LoVo (cell line): ENCODE measurements around the gene DSG2.

Source experiments
- DNase-seq: peaks from one replicate; pipeline ENCODE4 v3.0.0-alpha.2; 2016; ENCODE audit warnings: low spot score

The DSG2 gene

DNA sequence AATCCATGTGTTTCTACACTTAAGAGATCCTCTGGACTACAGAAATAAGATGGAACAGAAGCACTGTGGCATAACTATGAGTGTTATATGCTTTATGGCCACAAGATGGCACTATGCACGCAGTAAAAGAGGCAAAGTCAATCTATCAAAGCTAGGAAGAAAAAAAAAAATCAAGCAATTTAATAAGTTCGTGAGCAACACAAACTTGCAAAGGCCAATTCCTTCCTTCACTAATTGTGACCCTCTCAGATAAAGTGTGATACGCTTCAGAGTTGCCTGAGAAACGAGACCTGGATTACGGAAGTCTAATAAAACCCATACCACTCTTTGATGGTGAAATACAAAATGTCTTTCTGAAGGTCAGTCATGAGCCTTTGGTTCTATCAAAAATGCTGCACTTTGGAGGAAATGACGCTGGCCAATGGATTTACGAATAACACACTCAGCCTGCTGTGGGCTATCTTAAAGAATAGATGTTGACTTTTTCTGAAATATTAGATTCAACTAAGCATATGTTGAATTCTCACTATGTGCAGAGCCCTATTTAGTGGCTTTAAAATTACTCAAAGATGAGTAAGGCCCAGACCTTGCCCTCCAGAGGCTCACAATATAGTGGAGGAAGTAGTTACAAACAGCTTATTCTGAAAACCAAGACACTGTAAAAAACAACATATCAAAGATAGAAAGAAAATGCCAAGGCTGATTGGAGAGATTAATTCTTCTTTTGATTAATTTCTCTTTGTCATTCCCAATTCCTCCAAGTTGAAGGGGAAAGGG is 58.2 kb downstream of the DSG2 start:
- DNase-seq = peak; percentile 72

DNA sequence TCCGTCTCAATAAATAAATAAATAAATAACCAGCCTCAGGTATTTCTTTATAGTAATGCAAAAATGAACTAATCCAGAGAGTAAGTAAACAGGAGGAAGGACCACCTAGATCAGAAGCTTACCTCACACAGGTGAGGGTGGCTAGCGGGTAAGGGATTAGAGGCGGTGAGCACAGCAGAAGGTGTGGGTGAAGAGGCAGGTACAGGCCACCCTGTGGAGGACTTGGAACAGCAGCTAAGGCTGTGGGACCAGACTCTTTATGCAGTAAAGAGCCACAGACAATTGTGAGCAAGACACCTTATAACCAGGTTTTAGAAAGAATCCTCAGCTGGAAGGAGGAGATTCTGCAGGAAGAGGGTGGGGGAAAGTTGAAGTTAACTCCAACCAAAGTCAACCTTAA is 59.5 kb downstream of the DSG2 start:
- DNase-seq = no peak

- DNase-seq = no peak
Observed at GRCh38 chr18:31558567-31558966, 60.6 kb downstream of the DSG2 start.

DNA sequence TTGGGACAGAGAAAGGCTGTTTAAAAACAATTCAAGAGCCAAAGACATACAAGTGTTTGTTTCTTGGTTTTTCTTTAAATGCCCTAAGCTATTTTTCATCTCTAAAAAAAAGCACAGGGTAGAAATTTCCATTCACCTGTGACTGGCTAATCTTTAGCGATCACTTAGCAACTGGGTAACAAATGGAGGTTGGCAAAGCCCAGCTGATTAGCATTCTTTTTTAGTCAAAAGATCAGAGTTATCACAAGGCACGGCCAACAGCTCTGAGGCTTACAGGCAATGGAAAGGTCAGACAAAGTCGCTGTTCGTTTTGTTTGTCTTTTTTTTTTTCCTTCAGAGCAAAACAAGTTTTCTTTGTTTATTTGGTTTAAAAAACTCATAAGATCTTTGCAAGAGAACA is 64.7 kb downstream of the DSG2 start:
- no peak for DNase-seq

DNA sequence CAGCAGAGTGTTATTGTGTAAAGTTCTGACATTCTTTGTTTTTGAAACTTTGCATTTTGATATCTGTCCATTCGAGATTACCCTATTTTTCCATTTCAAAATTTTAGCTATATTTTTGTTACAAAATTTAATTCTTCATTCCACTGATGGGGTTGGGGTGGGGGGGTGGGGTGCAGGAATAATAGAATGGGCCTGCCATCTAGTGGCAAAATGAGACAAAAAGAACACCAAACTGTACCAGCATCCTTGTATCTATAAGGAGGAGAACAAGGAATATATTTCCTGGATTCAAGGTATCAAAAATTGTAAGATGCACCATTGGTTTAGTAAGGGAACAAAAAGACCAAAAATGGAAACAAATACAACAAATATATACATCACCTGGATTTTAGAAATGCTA is 65.8 kb downstream of the DSG2 start:
- no peak for DNase-seq

- DNase-seq = no peak
Observed at GRCh38 chr18:31565345-31565744, 67.4 kb downstream of the DSG2 start.

DNA sequence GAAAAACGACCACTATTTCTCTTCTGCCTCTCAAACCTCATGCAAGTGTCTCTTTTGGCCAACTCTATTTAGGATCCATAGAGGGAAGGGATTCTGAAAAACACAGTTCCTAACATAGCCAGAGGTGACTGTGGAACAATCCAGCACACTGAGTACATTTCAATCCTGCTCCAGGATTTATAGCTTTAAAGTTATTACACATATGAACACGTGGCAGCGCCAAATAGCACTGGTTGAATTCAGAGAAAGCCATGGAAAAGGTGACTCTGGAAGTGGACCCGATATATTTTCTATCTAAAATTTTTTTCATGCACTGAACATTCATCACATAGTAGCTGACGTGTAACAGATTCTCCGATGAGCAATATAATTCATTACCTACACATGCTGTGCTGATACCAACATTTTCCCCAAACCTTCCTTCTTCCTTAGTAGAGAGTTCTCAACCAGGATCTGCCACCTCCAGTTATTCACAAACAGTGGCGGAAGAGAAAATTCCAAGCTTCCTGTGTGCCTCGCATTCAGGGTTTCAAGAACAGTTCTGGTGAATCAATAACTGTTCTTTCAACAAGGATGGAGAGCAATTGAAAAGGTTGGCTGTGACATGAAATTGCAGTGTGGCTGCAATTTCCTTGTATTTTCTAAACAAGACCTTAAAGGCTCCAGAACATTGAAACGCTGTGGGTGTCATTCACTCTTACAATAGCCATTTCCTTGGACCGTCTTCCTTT is 68.0 kb downstream of the DSG2 start:
- DNase-seq = no peak

- no peak for DNase-seq
Observed at GRCh38 chr18:31566576-31567306, 68.8 kb downstream of the DSG2 start.

DNA sequence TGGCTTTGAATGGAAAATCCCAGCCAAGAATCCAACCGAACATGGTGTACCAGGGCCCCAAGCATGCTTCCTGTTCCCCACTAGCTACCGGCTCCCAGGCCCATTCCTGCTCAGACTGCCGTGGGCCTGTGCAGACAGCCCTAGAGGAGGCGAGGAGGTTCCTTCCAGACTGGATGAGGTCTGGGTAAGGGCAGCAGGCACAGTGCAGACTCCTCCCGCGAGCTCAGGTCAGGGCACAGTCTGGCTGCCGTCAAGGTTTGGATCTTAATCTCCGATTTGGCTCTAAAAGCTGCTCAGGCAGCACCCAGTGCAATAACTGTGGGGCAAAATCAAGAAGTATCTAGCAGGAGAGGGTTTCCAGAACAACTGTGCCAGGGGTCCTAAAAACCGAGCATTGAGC is 74.4 kb downstream of the DSG2 start:
- DNase-seq = no peak

DNA sequence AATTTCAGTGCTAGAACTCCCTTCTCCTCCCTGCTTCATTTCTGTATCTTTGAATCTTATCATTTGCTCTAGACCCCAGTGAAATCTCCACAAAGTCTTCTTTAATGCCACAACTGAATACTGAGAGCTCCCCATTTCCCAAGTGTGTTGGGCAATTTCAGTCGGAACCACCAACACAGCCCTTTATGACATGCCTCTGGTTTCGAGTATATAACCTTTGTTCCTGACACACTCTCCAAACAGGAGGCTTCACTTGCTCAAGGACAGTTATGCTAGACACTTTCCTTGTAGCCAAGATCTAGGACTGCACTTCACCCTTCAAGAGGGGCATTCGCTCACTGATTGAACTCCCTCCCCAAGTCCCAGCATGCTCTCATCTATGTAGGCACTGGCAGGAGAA is 75.1 kb downstream of the DSG2 start:
- DNase-seq = no peak

GRCh38 chr18:31574359-31574758 is 76.4 kb downstream of the DSG2 start:
- no peak for DNase-seq

GRCh38 chr18:31575515-31576257 is 77.7 kb downstream of the DSG2 start:
- DNase-seq = no peak

- DNase-seq = no peak
Observed at GRCh38 chr18:31576670-31577069, 78.7 kb downstream of the DSG2 start.

DNA sequence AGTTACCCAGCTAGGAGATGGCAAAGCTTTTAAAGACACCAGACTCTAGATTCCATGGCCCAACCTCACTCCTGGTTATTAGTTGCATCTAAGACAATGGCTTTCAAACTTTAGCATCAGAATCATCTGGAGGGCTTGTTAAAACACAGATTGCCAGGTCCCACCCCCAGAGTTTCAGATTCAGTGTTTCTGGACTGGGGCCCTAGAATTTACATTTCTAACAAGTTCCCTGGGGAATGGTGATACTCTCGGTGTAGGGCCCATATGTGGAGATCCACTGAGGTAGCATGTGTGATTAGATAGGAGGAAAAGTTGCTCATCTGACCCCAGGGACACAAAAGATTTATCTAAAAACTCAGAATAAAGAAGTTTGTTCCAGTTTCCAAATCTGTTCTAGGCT is 79.2 kb downstream of the DSG2 start:
- no peak for DNase-seq

DNA sequence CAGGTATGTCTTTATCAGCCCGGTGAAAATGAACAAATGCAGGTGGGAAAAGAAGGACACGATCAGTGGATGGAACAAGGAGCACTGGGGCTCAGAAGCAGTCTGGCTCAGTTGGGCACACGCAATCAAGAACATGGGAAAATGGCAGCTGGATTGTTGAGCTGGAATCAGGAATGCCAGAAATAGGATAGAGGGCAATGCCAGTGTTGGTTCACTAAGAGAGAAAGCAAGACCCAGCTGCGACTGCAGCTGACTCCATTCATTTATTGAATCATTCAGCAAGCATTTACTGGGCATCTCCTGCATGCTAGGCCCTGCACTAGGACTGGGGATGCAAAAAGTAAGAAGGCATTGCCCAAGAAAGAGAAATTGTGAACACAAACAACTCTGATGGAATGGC is 80.1 kb downstream of the DSG2 start:
- DNase-seq = no peak

GRCh38 chr18:31579375-31579774 is 81.4 kb downstream of the DSG2 start:
- DNase-seq = no peak

DNA sequence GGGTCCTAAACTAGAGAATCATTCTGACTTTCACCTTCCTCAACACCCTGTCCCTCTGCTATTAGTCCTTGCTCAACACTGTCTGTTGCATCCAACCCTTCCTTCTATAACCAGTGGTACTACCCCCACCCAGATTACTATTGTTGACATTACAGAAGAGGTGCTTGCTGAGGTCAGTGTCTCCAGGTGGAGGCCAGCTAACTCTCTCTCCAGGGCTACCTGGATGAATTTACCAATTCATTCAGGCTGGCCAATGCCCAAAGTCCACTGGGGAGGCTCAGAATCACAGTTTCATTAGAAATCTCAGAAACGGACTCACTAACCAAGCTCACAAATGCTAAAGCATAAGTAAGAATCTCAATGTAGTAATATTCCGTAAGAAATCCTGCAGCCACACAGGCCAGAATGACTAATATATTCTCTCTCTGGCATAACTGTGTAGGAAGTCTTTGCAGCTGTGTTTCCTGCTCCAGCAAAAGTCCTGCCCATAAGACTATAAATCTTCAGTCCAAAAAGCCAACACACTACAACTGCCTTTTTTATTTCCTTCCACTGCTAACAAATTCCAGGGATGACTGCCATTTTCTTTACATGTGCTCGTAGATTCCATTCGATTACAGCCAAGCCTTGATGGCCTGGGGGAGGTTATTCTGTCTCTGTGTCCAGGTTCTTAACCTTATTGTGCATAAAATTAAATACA is 83.7 kb downstream of the DSG2 start:
- no peak for DNase-seq

- DNase-seq = no peak
Observed at GRCh38 chr18:31583185-31583854, 85.3 kb downstream of the DSG2 start.

DNA sequence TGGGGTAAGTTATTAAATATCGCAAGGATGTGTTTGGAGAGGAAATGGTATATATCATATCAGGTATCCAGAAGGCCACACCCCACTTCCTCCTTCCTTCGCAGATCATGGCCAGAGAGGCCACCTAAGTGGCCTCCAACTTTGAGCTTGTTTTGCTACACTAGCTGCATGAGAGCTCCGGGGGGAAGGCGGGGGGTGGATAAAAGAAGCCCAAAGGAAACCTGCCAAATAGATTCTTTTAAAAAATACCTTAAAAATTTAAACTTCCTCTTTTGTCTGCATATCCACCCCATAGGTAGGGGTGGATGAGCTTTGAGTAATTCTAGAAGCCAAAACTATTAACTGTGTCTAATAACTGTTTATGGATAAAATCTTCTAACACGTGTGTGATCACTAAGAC is 88.0 kb downstream of the DSG2 start:
- no peak for DNase-seq

DNA sequence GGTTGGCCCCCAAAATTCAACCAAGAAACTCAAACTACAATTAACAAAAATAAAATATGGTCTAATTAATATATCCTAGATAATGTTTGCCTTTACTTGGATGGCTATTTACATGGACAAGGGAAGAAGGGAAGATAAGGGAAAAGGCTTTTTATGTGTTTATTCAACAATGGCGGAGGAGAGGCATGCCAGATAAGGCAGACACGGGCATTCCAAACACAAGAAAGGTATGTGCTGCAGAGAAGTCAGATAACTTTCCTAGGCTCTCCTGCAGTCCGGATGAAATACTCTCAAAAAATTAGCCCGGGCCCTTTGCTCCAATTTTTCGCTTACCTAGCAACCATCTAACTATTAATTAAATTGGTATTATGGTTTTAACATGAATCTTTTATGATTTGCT is 88.6 kb downstream of the DSG2 start:
- DNase-seq = no peak

DNA sequence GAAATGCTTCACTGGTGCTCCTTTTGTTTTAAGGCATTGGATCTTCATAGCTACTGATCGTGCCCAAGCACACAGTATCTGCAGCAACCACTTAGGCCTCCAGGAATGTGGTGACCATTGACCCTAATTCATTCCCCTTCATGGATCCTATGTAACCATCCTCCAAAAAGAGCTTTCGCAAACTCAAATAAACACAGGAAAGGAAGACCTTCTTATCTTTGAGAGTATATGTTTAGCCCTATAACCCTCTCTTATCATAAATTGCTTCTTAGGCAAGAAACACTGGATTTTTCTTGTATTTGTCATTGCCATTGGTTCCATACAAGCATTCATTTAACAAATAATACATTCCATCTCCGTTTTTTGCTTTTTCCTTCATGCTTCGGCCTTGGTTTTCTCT is 89.6 kb downstream of the DSG2 start:
- no peak for DNase-seq
